ENCODE results near the gene MARCKS.

The MARCKS gene

GRCh38 chr6:113854531-113855499 is 2.3 kb upstream of the MARCKS start:
- FAIRE-seq, result no peak

GRCh38 chr6:113855500-113856374 is 1.4 kb upstream of the MARCKS start:
- no peak for FAIRE-seq

- FAIRE-seq, result no peak
Observed at GRCh38 chr6:113856375-113856624, 845 bp upstream of the MARCKS start.

- no peak for FAIRE-seq
Observed at GRCh38 chr6:113857556-113858479, 673 bp downstream of the MARCKS start.

GRCh38 chr6:113858480-113859348 is 1.6 kb downstream of the MARCKS start:
- FAIRE-seq, result no peak

- no peak for FAIRE-seq
Observed at GRCh38 chr6:113859349-113860180, 2.4 kb downstream of the MARCKS start.

GRCh38 chr6:113860181-113860955 is 3.2 kb downstream of the MARCKS start:
- FAIRE-seq, result no peak

GRCh38 chr6:113862112-113862511 is 5.0 kb downstream of the MARCKS start:
- FAIRE-seq, result no peak

- no peak for FAIRE-seq
Observed at GRCh38 chr6:113870917-113871316, 13.8 kb downstream of the MARCKS start.

GRCh38 chr6:113871975-113872374 is 14.8 kb downstream of the MARCKS start:
- FAIRE-seq, result no peak

- no peak for FAIRE-seq
Observed at GRCh38 chr6:113873043-113873667, 16.0 kb downstream of the MARCKS start.

- no peak for FAIRE-seq
Observed at GRCh38 chr6:113875470-113875869, 18.3 kb downstream of the MARCKS start.

GRCh38 chr6:113876695-113877094 is 19.6 kb downstream of the MARCKS start:
- no peak for FAIRE-seq

GRCh38 chr6:113879186-113880096 is 22.3 kb downstream of the MARCKS start:
- peak; percentile 97 for FAIRE-seq

- no peak for FAIRE-seq
Observed at GRCh38 chr6:113881478-113881980, 24.4 kb downstream of the MARCKS start.

- FAIRE-seq, result no peak
Observed at GRCh38 chr6:113882336-113883022, 25.3 kb downstream of the MARCKS start.

- FAIRE-seq, result no peak
Observed at GRCh38 chr6:113884011-113884410, 26.9 kb downstream of the MARCKS start.

- FAIRE-seq, result no peak
Observed at GRCh38 chr6:113886512-113886911, 29.4 kb downstream of the MARCKS start.
